Activated CD8-positive, alpha-beta memory T cell treated with anti-CD3 and anti-CD28 coated beads, Interleukin-2, amount 50 U/mL, for 1 hour (primary cell): ENCODE measurements around the gene CISH.

Experiments used
- DNase-seq: peaks from one replicate; pipeline ENCODE4 v3.0.0-alpha.2; 2020; ENCODE audit errors: extremely low read depth

Gene CISH

DNA sequence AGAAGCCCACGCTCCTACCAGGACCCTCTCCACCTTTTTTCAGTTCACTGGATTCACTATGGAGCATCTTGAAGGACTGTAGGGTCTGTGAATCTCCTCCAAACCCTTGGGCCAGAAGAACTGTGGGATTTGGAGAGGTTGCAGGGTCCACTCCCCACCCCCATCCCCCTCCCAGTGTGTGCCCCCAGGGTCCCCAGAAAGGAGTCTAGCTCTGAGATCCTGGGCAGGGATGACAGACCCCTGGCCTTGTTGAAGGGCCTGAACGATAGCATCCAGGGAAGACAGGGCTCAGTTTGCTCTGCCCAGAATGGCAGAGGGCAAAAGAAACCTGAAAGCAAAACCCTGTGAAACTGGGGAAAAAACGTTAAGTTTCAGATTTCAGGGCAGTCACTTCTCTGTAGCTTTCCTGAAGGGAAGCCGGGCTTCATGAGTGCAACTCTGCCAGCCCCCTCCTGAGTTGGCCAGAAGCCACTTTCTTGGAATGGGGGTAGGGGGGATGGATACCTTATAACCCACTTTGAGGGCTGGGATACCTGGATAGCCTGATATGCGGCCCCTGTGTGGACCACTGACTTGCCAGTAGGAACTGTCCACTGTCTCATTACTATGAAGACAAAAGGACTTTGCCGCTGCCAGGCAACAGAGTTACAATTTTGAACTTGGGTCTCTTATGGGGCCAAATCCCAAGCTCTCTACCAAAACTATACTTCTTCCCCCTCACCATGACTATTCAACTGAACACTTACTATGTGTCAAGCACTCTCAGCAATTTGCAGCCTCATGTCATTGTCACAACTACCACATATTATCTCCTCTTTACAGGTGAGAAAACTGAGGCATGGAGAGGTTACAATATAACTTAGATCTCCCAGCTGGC, 1.6 kb upstream of the CISH start:
- no peak for DNase-seq

DNA sequence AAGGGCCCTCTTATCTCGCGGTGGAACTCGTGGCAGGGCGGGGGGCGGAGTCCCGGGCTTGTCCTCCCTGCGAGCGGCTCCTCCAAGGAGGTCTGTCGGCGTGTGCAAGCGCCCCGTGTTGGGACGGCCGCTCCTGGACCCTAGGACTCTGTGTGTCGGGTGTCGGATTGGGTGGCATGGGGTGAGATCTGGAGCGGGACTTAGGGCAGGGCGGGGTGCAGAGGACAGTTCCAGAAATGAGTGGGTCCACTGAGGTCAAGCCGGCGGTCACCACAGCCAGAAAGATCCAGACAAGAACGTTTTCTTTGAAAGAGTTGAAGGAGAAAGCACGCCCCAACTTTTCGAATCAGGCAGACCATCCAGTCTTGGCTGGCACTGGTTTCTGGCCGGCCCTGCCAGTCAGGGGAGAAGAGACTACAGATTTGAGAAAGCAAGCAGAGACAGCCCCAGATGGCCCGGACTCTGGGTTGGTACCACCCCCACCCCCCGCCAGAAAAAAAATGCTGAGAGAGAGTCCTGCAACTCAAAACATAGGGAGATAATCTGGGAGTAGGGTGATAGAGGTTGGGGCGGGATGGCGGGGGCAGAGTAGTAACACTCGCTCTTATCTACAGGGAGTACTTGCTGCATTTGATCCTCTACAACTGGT, 784 bp upstream of the CISH start:
- no peak for DNase-seq

DNA sequence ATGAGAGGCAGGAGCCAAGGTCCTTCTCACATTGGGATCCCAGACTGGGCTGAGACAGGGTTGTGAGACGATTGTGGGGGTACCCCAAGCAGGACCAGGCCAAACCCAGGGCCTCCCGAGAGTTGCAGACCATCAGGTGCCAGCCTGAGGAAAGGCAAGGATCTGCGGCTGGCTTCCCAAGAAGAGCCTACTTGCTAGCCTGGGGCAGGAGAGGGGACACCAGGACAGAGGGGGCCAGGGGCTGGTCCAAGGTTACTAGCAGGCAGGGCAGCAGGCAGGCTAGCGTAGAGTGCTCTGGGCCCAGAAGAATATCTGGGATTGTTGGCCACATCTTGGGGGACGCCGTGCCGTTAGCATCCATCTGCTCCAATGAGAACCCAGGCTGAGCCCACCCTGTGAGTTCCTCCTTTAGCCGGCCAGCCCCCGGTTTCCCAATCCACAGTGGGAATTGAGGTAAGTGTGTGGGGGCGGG, 546 bp downstream of the CISH start:
- no peak for DNase-seq

DNA sequence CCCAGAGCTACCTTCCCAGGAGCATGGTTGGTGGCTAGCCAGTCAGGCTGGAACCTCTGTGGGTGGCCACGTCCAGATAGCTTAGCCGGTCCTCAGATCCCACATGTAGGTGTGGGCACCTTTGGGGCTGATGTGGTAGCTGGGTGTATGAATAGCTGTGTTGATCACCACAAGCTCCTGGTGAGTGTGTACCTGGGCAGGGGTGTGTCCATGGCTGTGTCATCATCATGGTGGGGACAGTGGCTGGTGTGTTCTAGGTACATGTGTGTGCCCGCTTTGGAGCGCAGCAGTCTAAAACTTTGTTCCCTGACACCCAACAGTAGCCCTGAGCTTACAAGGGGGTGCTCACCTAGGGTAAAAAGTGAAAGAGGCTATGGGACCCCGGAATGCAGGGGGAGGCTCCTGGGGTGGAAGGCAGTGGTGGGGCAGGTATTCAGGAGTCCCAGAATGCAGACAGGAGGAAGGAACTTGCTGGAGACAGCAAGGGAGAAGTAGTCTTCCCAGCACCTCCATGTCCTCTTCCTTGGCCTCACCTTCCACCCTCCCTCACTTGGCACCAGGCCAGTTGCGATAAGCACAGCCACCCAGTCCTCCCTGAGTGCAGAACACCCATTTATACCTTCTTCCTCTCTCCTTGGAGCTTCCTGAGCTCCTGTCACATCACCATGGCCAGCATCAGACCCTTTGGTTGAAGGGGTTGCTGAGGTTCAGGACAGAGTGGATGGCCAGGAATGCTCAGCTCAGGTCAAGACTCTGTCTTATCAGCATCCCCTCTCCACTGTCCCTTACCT, 1.2 kb downstream of the CISH start:
- no peak for DNase-seq

DNA sequence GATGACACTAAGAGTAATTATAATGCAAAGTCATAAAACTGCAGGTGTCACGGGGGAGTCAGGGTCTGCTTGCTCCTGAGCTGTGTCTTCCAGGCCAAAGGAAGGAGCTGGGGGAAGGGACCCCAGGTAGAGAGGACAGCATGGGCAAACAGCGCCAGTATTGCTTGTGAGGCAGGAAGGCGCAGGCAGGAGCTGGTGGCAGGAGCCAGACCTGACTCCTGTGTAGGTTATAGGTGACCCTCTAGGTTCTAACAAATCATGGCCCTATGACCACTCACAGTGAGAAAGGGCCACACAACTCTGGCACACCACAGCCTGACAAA, 1.9 kb downstream of the CISH start:
- DNase-seq = no peak

DNA sequence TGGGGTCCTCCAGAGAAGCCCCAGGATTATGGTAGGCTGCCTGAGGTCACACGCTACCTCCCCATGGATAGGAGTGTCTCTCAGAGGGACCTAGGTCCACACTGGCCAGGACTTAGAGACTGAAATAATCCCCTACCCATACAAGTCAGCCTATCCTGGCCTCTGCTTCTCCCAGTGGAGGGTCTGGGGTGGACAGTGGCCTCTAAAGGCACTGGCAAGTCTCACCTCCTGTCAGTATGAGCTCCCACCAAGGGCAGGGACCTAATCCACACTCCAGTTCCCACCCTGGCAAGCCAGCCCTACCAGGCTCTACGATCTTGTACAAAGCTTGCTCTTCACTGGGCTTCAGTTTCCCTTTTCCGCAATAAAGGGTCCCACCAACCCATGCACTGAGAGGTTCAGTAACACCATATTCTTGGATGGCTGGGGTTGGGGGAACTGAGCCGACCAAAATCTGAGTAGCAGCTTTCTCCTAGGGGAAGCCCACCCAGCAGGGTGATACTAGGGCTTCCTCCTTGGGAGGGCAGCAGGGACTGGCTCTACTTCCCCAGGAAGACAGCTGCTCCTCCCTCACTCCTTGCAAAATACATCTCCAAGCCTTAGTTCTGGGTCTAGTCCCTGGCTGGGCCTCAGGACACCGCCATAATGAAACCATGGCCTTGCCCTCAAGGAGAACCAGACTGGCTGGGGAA, 2.4 kb downstream of the CISH start:
- no peak for DNase-seq

DNA sequence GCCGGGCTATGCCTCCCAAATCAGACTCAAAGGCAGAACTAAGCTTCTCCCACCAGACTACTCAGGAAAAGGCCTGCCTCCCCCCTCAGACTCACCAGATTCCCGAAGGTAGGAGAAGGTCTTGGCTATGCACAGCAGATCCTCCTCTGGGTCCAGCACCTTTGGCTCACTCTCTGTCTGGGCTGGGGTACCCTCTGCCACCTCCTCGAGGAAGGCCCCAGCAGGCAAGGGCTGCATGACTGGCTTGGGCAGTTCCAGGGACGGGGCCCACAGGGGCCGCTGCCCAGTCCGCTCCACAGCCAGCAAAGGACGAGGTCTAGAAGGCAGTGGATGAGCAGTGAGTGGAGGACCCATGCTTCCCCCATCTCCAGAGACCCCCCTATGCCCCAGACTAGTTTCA, 3.3 kb downstream of the CISH start:
- no peak for DNase-seq

DNA sequence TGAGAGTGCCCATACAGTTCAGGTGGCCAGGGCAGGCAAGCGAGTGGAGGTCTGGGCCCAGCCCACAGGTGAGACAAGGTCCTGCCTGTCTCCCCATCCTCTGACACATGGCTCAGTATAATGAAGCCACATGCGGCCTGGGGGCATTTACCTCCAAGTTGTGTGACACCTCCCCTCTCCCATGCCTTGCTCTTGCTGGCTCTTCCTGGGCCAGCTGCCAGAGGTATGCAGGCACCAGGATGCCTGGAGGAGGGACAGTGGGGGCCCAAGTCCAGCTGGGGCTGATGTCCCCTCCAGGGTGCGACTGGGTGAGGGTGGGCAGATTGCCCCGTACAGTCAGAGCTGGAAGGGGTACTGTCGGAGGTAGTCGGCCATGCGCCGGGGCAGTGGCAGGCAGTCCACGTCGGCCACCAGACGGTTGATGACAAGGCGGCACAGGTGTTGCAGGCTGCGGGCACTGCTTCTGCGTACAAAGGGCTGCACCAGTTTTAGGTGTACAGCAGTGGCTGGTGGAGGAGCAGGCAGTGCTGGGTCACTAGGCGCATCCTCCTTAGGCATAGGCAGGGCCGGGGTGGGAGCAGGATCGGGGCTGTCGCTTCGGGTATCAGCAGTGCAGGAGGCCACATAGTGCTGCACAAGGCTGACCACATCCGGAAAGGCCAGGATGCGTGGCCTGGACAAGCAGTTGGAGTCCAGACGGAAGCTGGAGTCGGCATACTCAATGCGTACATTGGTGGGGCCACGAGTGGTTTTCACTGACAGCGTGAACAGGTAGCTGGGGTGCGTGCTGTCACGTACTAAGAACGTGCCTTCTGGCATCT, 4.1 kb downstream of the CISH start:
- DNase-seq = no peak

DNA sequence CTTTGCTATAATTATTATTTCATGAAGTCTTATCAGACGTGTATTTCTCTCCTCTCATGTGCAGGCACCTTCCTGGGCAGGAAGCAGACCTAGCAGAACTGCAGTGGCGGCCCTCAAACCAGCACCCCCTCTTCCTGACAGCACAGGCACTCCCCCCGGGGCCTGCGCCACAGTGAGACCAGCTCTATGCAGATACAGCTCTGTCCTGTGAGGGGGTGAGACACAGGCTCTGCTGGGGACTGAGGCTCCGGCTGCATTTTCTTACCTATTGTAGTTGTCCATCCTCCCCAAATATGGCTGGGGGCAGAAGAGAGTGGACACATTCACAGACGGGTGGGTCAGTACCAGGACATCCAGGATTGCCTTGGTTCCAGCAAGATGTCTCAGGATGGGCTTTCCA, 5.0 kb downstream of the CISH start:
- no peak for DNase-seq

DNA sequence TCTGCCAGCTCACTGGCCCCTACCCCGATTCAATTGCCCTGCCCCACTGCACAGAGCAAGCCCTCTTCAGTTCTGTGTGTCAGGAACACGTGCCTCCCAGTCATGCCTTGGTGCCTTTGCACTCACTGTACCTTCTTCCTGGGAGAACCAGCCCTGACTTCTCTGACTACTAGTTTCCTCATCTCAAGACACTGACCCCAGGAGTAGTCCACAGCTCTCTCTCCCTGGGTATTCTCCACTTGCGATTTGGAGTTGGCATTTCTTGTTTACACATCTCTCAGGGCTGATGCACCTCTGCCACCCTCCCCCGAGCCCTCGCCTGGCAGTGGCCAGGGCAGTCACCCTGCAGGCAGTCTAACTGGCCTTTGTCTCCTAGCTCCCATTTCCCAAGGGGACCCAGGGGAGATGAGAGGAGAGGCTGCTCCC, 5.7 kb downstream of the CISH start:
- DNase-seq = no peak

DNA sequence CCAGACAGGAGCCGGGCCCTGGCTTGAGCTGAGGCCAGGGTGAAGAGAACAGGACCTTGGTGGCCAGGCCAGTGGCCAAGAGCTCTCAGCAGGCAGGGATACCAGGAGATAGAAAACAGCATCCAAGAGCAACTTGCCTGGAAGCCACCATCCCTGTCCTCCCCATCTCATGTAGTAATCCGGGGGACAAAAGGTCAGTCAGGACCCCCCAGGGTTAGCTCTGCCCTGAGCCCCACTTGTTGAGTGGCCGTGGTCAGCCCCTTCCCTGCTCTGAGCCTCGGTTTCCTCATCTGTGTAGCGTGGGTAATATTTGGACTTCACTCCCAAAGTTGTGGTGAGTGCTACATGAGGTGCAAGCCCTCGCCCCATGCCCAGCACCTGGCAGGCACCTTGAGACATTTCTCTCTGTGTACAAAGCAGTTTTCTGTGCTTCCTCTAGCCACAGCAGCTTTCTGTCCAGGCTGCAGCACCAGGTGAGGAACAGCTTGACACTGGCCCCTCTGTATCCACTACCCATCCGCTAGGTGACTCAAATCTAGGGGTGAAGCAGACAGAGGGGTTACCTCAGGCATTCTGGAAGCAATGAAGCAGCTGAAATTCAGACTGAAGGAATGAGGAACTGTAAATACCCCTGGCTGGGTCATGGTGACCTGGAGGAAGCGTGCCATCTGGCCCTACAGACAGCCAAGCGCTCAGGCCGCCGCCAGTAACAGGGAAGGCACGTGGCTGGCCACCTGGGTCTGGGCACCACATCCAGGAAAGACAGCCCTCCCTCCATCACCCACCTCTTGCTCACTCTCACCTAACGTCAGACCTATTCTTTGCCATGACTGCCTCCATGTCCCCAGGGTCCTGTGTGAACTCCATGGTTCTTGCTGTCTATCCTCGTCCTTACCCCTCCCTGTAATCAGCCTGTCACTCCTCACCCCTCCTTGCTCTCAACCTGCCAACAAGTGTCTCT, 6.7 kb downstream of the CISH start:
- no peak for DNase-seq

DNA sequence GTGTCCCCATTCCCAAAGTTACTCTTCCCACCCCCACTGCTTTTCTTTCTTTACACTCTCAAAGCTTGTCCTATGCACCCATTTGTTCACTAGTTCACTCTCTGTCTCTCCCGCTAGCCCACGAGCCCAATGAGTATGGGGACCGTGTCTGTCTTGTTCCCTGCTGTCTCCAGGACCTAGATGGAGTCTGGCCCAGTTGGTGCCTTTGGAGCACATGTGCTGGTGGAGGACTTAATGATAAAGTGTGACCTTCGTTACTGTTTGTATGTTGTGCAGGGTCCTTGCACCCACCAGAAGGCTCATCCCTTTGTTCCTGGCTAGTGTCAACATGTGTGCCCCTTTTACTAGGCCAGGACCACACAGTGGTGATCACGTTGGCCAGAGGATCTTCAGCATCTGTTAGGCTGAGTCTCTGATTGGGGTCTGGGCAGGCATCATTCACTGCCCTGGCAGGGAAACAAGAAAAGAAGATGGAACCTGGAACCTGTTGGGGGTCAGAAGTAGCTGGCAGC, 7.4 kb downstream of the CISH start:
- DNase-seq = no peak

DNA sequence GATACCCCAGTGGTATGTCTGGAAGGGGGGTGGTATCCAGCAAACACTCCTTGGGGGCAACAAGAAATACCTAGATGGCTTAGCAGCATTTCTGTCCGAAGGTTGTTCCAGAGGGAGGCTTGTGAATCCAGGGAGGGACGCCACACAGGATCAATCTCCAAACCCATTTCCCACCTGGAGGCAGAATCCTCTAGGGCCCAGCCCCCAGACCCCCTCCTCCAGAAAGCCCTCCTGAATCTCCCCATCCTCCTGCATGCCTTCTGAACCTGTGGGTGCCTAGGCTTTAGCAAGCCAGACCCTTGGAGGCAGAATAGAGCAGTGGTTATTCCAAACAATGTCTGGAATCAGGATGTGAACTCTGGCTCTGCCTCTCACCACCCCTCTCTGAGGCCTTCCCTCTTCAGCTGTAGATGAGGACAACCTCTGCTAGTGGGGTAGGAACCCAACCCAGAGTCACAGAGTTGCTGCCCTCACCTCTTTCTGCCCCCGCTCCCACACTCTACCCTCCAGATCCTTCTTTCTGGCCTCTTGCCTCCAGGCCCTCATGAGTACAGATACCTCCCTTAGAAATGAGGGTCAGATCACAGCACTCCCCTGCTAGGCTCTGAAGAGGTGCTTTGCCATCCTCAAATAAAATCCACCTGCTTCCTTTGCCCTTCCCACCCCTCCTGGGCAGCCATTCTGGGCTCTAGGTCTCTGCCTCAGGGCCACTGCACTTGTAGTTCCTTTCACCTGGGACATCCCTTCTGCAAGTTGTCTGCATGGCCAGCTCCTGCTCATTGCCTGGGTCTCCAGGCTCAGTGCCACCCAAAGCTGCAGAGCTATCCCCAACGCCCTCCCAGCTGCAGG, 8.1 kb downstream of the CISH start:
- no peak for DNase-seq

DNA sequence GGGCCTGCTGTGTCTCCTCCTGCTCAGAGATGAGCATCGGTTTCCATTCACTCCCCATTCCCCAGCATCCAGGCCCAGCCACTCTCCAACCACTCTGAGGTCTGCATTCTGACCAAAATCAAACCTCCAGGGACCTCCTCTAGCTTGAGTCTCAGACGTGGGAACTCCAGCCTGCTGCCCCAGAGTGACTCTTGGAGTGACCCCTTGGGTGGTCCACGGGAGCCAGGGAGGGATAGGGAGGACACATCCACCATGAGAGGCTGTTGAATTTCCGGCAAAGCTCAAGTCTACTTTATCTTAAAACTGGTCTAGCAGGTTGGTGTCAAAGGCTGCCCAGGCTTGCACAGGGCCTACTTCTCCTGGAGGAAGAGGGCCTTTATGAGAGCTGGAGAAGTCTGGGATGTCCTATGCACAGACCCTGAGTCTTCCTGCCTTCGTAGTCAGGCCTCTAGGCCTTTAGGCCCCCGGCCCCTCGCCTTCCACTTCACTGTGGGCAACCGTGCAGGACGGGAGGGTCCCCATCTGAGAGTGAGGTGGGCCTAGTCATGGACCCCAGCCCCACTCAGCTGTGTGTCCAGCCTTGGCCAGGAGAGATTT, 8.9 kb downstream of the CISH start:
- DNase-seq = no peak

DNA sequence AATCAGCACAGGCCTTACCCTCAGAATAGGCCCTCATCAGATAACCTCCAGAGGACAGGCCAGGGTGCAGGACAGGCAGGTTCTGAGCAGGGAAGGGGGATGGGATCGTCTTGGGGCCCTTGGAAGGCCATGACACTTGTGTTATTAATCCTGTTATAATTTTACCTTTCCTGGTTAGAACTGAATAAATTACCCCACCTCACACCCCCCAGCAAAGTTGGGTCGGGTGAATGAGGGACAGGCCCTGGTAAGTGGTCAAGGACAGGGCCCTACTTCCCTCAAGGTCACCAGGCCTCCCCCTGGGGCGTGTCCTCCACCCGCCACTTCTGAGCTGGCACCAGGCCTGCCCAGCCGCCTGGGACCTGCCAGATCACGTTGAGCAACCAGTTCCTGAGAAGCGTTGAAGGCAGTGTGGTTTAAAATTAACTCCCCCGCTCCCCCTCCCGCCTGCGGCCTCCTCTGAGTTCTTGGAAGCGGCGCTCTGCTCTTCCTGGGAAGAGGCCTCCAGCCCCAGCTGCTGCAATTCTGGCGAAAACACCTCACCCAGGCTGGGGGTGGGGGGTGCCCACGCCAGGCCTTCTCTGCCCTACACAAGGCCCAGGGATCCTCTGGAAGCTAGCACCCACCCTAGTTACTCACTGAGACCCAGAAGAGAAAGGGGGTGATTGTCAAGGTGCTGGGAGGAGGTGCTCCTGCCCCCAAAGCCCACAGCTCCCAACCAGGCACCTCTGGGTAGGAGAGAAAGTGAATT, 10.6 kb downstream of the CISH start:
- no peak for DNase-seq

DNA sequence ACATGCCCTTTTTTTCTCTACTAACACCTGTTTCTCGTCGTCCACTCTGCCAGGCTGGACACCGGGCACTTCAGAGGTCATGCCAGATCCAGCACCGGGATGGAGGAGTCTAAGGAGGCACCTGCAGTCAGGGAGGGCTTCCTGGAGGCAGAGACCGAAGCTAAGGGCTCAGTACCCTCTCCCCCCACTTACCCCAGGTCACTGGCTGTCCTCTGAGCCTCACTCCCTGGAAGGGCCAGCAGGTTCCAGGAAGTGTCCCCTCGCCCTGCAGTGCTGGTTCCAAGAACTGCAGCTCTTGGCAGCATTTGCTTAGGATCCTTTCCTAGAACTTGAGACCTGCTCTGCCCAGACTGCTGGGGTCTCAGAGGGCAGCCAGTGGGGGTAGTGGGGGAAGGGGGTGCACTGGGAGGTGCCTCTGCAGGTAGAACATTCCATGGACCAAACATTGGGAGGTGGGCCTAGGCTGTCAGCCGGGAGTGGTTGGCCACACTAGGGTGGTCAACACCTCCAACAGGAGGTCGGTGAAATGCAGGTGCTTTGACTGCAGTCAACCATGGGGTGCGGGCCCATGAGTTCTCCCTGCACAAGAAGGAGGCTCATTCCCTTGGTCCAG, 11.3 kb downstream of the CISH start:
- DNase-seq = no peak

DNA sequence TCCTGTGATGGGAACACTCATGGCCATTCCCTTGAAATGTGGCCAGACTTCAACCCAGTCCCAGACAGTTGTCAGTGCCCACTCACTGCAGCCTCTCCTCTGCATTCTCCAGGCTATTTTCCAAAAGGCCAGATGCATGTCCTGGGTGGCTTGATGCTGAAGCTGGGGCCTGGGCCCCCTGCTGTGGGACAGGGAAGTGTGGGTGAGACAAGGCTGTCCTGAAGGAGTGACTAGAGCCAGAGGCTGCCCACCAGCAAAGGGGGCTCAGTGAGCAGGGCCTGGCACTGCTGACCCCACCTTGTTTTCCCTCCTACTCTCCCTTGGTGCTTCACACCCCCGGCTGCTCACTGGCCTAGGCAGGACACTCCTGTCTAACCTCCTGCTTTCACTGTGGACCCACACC, 11.9 kb downstream of the CISH start:
- DNase-seq = no peak
